Activated CD8-positive, alpha-beta T cell treated with anti-CD3 and anti-CD28 coated beads for 36 hours (primary cell): ENCODE measurements around the gene SH2D4B. TPM values are rescaled to one million over a fixed set of nuclear protein-coding genes. Genes with fewer than 3 reads are reported as not detected.

ENCODE experiments used
- ATAC-seq: fragments of 200-7000 bp; cut with Tn5 transposase; one replicate; pipeline ENCODE4 v1.10.0; 2021; ENCODE audit warnings: mild to moderate bottlenecking, moderate library complexity
- CTCF ChIA-PET: fragments of 350-600 bp; sonication (Branson Sonifier 250); formaldehyde crosslinking; loops from one replicate; lab custom pipeline; 2021; ENCODE audit warnings: antibody characterized with exemption; lab: Charles Lee
- POLR2A ChIA-PET: fragments of 350-600 bp; sonication (Branson Sonifier 250); formaldehyde crosslinking; loops from one replicate; lab custom pipeline; 2021; ENCODE audit warnings: antibody characterized with exemption; lab: Charles Lee
- DNase-seq: peaks from one replicate; pipeline ENCODE4 v3.0.0-alpha.2; 2020
- H3K27ac Mint-ChIP-seq: one replicate; pipeline ENCODE4 v1.8.0; 2021; ENCODE audit warnings: mild to moderate bottlenecking, mixed read lengths
- H3K27me3 Mint-ChIP-seq: one replicate; pipeline ENCODE4 v1.8.0; 2021; ENCODE audit warnings: mixed read lengths
- H3K36me3 Mint-ChIP-seq: one replicate; pipeline ENCODE4 v1.8.0; 2021; ENCODE audit warnings: low read depth, mixed read lengths
- H3K4me1 Mint-ChIP-seq: one replicate; pipeline ENCODE4 v1.8.0; 2021; ENCODE audit warnings: low read depth, mixed read lengths
- H3K4me3 Mint-ChIP-seq: one replicate; pipeline ENCODE4 v1.8.0; 2021; ENCODE audit warnings: mild to moderate bottlenecking, moderate library complexity, mixed read lengths
- H3K9me3 Mint-ChIP-seq: one replicate; pipeline ENCODE4 v1.8.0; 2021; ENCODE audit warnings: mixed read lengths
- intact Hi-C: fragments of 100-400 bp; cut with micrococcal nuclease; formaldehyde crosslinking; loops from one replicate; pipeline ENCODE4 v1.10.0; 2022
- total RNA-seq, 2 experiments: library from RNA; stranded (reverse); gene quantifications; one replicate each; pipeline ENCODE4 v1.2.3, GENCODE V29; 2021
- TF ChIP-seq, protein P1 (sequence below): fragments of 200-600 bp; IDR thresholded peaks from one replicate; pipeline ENCODE4 v1.8.0; 2022; ENCODE audit warnings: antibody characterized with exemption, mild to moderate bottlenecking

The SH2D4B gene
- total RNA-seq, 2 experiments from 2014 or later: 0.11 to 0.20 TPM

DNA sequence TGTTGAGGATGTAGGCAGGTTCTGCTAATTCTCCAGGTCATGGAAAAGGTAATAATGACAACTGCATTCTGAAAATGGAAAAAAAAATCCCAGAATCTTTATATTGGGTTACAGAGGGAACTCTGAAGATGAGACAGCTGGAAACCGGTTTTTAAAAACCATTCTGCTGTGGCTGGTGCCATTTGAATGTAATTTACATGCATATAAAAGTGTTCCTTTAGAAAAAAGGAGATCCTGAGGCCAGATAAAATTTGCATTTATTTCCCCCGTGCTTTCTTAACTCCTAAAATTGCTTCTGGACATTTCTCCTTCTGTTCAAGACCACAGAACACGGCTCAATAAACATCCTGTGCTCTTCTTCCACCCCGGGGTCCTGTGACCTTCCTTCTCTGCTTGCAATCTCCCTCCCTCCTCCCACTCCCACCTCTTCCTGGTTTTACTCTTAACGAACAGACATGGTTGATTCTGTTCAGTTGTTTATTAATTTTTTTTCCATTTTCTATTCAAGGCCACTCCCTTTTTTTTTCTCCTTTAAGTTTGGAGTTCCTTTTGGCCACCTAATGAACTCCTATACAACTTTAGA lies 41.6 kb downstream of the SH2D4B start:
- no peak overlapping the region for H3K4me3 Mint-ChIP-seq
- DNase-seq (no peak), ATAC-seq (no peak)
- H3K27me3 Mint-ChIP-seq: no peaks in the 10 kb centered on the region
- TF ChIP-seq, protein P1, sequence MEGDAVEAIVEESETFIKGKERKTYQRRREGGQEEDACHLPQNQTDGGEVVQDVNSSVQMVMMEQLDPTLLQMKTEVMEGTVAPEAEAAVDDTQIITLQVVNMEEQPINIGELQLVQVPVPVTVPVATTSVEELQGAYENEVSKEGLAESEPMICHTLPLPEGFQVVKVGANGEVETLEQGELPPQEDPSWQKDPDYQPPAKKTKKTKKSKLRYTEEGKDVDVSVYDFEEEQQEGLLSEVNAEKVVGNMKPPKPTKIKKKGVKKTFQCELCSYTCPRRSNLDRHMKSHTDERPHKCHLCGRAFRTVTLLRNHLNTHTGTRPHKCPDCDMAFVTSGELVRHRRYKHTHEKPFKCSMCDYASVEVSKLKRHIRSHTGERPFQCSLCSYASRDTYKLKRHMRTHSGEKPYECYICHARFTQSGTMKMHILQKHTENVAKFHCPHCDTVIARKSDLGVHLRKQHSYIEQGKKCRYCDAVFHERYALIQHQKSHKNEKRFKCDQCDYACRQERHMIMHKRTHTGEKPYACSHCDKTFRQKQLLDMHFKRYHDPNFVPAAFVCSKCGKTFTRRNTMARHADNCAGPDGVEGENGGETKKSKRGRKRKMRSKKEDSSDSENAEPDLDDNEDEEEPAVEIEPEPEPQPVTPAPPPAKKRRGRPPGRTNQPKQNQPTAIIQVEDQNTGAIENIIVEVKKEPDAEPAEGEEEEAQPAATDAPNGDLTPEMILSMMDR: no peak
- CTCF ChIA-PET: interaction anchor here (1.3 to 1.5 kb wide), 2 partner anchors 17 to 73 kb away, joined by 3 to 4 read pairs; no protein-coding TSS in a partner anchor
- H3K36me3 Mint-ChIP-seq: no peaks in the 10 kb centered on the region
- no peaks in the 10 kb centered on the region for H3K9me3 Mint-ChIP-seq
- intact Hi-C loops: no loop called here
- H3K27ac Mint-ChIP-seq: no peak overlapping the region
- H3K4me1 Mint-ChIP-seq: no peaks in the 10 kb centered on the region
- POLR2A ChIA-PET: no interaction called here

DNA sequence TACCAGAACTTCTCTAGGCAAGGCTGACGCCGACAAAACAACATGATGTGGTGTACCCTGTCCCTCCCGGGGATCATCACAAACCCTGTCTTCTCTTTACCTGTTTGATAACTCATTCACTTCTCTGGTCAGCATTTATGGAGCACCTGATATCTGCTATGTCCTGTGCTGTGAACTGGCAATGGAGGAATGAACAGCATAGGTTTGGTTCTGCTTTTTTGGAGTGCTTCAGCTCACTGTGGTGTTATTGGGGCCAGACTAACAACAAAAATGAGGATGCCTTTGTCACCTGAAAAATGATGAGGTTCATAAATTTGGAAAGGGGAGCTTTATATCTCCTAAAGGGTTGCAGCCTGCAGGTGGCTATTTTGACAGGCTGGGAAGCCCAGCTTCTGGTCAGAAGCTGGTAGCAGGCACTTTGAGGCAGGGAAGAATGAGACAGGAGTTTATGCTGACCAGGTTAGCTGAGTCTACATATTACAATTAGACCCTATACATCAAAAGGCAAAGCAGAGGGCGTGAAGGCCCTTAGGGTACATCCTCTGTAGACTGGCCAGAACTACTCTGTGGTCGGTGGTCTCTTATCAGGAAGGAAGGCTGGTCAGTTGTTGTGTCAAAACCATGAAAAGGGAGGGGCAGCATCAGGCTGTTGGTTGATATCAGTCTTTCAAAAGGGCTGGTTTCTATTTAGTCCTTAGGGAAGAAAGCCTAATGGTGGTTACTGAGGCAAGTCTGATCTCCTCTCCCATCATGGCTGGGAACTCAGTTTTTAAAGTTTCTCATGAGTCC lies 42.3 kb downstream of the SH2D4B start:
- ATAC-seq (no peak), DNase-seq (no peak)
- H3K36me3 Mint-ChIP-seq: no peaks in the 10 kb centered on the region
- no peaks in the 10 kb centered on the region for H3K27me3 Mint-ChIP-seq
- H3K4me3 Mint-ChIP-seq: no peak overlapping the region
- H3K9me3 Mint-ChIP-seq: no peaks in the 10 kb centered on the region
- no peak overlapping the region for H3K27ac Mint-ChIP-seq
- CTCF ChIA-PET: interaction anchor here (1.3 kb wide), 1 partner anchor 74 kb away, joined by 3 read pairs; no protein-coding TSS in a partner anchor
- H3K4me1 Mint-ChIP-seq: no peaks in the 10 kb centered on the region
- POLR2A ChIA-PET: no interaction called here
- intact Hi-C loops: no loop called here
- TF ChIP-seq, protein P1: no peak

DNA sequence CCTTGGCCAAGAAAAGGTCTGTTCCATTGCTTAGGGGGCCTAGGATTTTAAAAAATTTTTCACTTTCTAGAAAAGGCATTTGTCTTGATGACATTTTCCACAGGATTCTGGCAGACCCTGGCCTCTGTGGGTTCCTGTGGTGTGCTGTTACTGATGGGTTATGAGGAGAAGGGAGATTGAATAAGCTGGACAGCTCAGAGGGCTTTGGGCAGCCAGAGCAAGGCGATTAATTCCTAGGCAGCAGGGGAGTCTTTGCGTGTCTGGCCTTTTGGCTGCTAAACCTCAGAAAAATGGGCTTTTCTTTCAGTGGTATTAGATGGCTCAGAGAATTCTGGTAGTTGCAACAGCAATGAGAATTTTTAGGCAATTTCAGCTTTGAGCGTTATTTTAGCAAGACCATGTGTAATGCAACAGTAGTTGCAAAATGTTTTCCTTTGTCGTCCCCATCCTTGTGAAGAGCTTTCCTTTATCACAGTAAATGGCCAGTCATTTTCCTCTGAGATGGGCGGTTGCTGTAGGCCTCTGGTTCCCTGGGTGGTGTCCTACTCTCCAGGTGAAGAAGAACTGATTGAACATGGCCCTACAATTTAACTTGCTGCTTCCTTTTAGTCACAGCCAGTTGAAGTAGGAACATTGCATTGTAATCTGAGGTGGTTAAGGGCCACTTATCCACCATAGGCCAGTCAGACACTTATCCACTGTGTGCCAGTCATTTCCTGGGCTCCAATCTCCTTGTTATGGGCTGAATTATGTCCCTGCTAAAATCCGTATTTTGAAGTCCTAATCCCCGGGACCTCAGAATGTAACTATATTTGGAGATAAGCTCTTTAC lies 43.2 kb downstream of the SH2D4B start:
- TF ChIP-seq, protein P1: no peak
- H3K27me3 Mint-ChIP-seq: no peaks in the 10 kb centered on the region
- CTCF ChIA-PET: no interaction called here

DNA sequence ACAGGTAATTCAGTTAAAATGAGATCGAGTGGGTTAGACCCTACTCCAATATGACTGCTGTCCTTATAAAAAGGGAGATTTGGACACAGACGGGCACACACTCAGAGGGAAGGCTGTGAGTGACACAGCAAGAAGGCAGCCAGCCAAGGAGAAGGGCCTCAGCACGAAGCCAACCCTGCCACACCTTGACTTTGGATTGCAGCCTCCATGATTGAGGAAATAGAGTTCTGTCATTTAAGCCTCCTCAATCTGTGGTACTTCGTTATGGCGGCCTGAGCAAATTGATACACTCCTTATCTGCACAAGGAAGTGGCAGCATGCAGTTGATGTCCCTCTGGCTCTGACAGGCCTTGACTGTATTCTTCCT lies 43.8 kb downstream of the SH2D4B start:
- Mint-ChIP-seq H3K27ac (no peak overlapping the region), H3K27me3 (no peaks in the 10 kb centered on the region), H3K9me3 (no peaks in the 10 kb centered on the region), H3K4me1 (no peaks in the 10 kb centered on the region), H3K4me3 (no peak overlapping the region), H3K36me3 (no peaks in the 10 kb centered on the region)
- TF ChIP-seq, protein P1: no peak
- intact Hi-C loops: no loop called here
- no peak for ATAC-seq
- no peak for DNase-seq
- POLR2A ChIA-PET: no interaction called here
- CTCF ChIA-PET: no interaction called here

More for the DNA sequence above, 43.2 kb downstream of the SH2D4B start:
- Mint-ChIP-seq H3K4me3 (no peak overlapping the region), H3K36me3 (no peaks in the 10 kb centered on the region), H3K27ac (no peak overlapping the region), H3K4me1 (no peaks in the 10 kb centered on the region), H3K9me3 (no peaks in the 10 kb centered on the region)
- no peak for DNase-seq
- POLR2A ChIA-PET: no interaction called here
- ATAC-seq: no peak
- intact Hi-C loops: no loop called here
